ENCODE data around the gene S100A9.

Gene S100A9

GRCh38 chr1:153371231-153371630 lies 13.6 kb downstream of the S100A9 start:
- ChIA-PET CTCF (no interaction called here), POLR2A (no interaction called here)
- TF ChIP-seq CTCF (IDR thresholded peaks at IDR 0.05; ENCODE audit: control extremely low read depth, extremely low read depth, low read depth, missing control alignments): no peak
- DNase-seq (ENCODE audit: extremely low spot score): no peak

GRCh38 chr1:153372571-153372970 lies 14.9 kb downstream of the S100A9 start:
- ChIA-PET POLR2A (no interaction called here), CTCF (interaction anchor here (0.9 to 1.5 kb wide), 3 partner anchors 17 to 20 kb away, joined by 3 to 5 read pairs (median 4); no protein-coding TSS in a partner anchor)
- TF ChIP-seq CTCF (IDR thresholded peaks at IDR 0.05; ENCODE audit: control extremely low read depth, extremely low read depth, low read depth, missing control alignments): no peak
- no peak for DNase-seq (ENCODE audit: extremely low spot score)

- no peak for TF ChIP-seq CTCF (IDR thresholded peaks at IDR 0.05; ENCODE audit: control extremely low read depth, extremely low read depth, low read depth, missing control alignments)
- ChIA-PET CTCF (interaction anchor here (0.6 to 1.0 kb wide), 3 partner anchors 22 to 64 kb away, joined by 3 read pairs; no protein-coding TSS in a partner anchor), POLR2A (no interaction called here)
- DNase-seq (ENCODE audit: extremely low spot score): no peak
Measured at GRCh38 chr1:153374071-153374470, 16.4 kb downstream of the S100A9 start.

- ChIA-PET CTCF (interaction anchor here (0.6 to 1.5 kb wide), 3 partner anchors 8 to 38 kb away, joined by 3 to 5 read pairs (median 4); no protein-coding TSS in a partner anchor), POLR2A (no interaction called here)
- no peak for DNase-seq (ENCODE audit: extremely low spot score)
- no peak for TF ChIP-seq CTCF (IDR thresholded peaks at IDR 0.05; ENCODE audit: control extremely low read depth, extremely low read depth, low read depth, missing control alignments)
Measured at GRCh38 chr1:153375511-153375910, 17.9 kb downstream of the S100A9 start, which contains the start of gene S100A12. S100A12 (minus strand) TSS chr1:153375621; CDS start chr1:153374592, 1,029 bp downstream.

- TF ChIP-seq CTCF (IDR thresholded peaks at IDR 0.05; ENCODE audit: control extremely low read depth, extremely low read depth, low read depth, missing control alignments): no peak
- no peak for DNase-seq (ENCODE audit: extremely low spot score)
- CTCF ChIA-PET: no interaction called here
- POLR2A ChIA-PET: no interaction called here
Measured at GRCh38 chr1:153379591-153379990, 21.9 kb downstream of the S100A9 start.

- POLR2A ChIA-PET: no interaction called here
- no peak for TF ChIP-seq CTCF (IDR thresholded peaks at IDR 0.05; ENCODE audit: control extremely low read depth, extremely low read depth, low read depth, missing control alignments)
- DNase-seq (ENCODE audit: extremely low spot score): no peak
- CTCF ChIA-PET: no interaction called here
Measured at GRCh38 chr1:153380711-153381110, 23.1 kb downstream of the S100A9 start.

Measured in GM10248 (cell line).